Activated CD8-positive, alpha-beta memory T cell treated with anti-CD3 and anti-CD28 coated beads, Interleukin-2, amount 50 U/mL, for 24 hours (primary cell): ENCODE data around the gene EEF1A1.

Experiments used
- DNase-seq: peaks from one replicate; pipeline ENCODE4 v3.0.0-alpha.2; 2020; ENCODE audit errors: extremely low read depth

Gene EEF1A1

DNA sequence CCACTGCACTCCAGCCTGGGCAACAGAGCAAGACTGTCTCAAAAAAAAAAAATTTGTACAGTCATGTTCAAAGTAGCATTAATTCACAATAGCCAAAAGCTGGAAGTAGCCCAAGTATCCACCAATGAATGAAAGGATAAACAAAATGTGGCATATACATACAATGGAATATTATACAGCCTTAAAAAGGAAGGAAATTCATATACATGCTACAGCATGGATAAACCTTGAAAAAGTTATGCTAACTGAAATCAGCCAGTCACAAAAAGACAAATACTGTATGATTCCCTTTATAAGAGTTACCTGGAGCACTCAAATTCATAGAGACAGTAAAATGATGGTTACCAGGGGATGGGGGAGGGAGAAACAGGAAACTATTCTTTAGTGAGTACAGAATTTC is 15.7 kb downstream of the EEF1A1 start:
- no peak for DNase-seq

- no peak for DNase-seq
Observed at GRCh38 chr6:73504160-73504559, 16.7 kb downstream of the EEF1A1 start.

- no peak for DNase-seq
Observed at GRCh38 chr6:73503027-73503772, 17.6 kb downstream of the EEF1A1 start.

DNA sequence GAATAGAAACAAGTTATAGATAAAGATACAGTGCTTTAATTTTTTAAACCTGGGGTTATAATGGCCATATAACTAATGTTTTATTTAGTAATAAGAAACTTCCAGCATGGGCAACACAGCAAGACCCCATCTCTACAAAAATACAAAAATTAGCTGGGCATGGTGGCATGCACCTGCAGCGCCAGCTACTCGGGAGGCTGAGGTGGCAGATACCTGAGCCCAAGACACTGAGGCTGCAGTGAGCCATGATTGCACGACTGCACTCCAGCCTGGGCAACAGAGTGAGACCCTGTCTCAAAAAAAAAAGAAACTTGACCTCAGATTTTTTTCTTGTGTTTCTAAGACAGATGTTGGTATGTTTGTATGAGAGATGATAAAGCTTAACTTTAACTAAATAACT is 22.9 kb downstream of the EEF1A1 start:
- DNase-seq: no peak

GRCh38 chr6:73491377-73491776 is 29.5 kb downstream of the EEF1A1 start:
- no peak for DNase-seq

- no peak for DNase-seq
Observed at GRCh38 chr6:73487473-73487872, 33.4 kb downstream of the EEF1A1 start.

DNA sequence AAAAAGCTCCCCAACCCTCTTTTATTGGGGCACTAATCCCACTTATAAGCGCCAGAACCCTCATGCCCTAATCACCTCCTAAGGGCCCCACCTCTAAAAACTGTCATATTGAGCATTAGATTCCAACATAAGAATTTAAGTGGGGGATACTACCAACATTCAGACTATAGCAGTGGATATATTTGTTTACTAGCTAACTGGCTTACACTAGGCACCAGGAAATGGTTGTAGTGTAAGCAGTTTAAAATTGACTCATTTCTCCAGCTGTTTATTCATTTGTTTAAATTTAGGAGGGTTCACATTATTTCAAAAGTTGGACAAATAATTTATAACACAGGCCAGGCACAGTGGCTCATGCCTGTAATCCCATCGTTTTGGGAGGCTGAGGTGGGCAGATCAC is 36.4 kb downstream of the EEF1A1 start:
- DNase-seq: no peak

GRCh38 chr6:73481969-73482368 is 38.9 kb downstream of the EEF1A1 start:
- DNase-seq: no peak

GRCh38 chr6:73477407-73477806 is 43.4 kb downstream of the EEF1A1 start:
- no peak for DNase-seq

- DNase-seq: no peak
Observed at GRCh38 chr6:73476723-73477122, 44.1 kb downstream of the EEF1A1 start.

GRCh38 chr6:73471686-73472290 is 49.0 kb downstream of the EEF1A1 start:
- DNase-seq: no peak
